Measurements from ENCODE around the gene MYD88. TPM values are rescaled to one million over a fixed set of nuclear protein-coding genes. Genes with fewer than 3 reads are reported as not detected.

MYD88 gene
- total and polyA plus RNA-seq, 2 donors from 2014 or later: 20.8 to 34.5 TPM

- Histone ChIP-seq H3K36me3 (ENCODE audit: control insufficient read depth in 2 of 3, insufficient read depth in 3 of 3, low read length in 3 of 3) (peaks cover 0 to 4% (median 0%) of the 10 kb centered on the region in 3 donors), H3K9me3 (ENCODE audit: control insufficient read depth in 2 of 3, insufficient read depth in 1 of 3, low read length in 3 of 3) (no peaks in the 10 kb centered on the region), H3K9ac (ENCODE audit: low read length in 3 of 3) (no peak overlapping the region), H3K4me1 (ENCODE audit: control insufficient read depth in 2 of 3, insufficient read depth in 2 of 3, low read depth in 1 of 3, low read length in 3 of 3) (peaks cover 0 to 3% (median 0%) of the 10 kb centered on the region in 3 donors), H3K27me3 (ENCODE audit: control insufficient read depth, insufficient read depth, low read length) (no peaks in the 10 kb centered on the region), H3K4me3 (ENCODE audit: low read length in 3 of 3) (no peak overlapping the region), H3K27ac (ENCODE audit: low read depth in 2 of 2, low read length in 2 of 2) (no peak overlapping the region)
- FAIRE-seq (no peak), DNase-seq (peak in 3 of 5 donors; percentile 7 to 69 (median 34))
- intact Hi-C loops (cut with DNase I): no loop called here
- TF ChIP-seq CTCF (IDR thresholded peaks at IDR 0.05; ENCODE audit: borderline replicate concordance, extremely low read depth, insufficient read depth): no peak
Observed at GRCh38 chr3:38114052-38114874, 24.2 kb upstream of the MYD88 start.

GRCh38 chr3:38114875-38115644 is 23.4 kb upstream of the MYD88 start:
- no peak for TF ChIP-seq CTCF (IDR thresholded peaks at IDR 0.05; ENCODE audit: borderline replicate concordance, extremely low read depth, insufficient read depth)
- Histone ChIP-seq H3K4me3 (ENCODE audit: low read length in 3 of 3) (no peak overlapping the region), H3K27me3 (ENCODE audit: control insufficient read depth, insufficient read depth, low read length) (no peaks in the 10 kb centered on the region), H3K36me3 (ENCODE audit: control insufficient read depth in 2 of 3, insufficient read depth in 3 of 3, low read length in 3 of 3) (peaks cover 0 to 4% (median 4%) of the 10 kb centered on the region in 3 donors), H3K9me3 (ENCODE audit: control insufficient read depth in 2 of 3, insufficient read depth in 1 of 3, low read length in 3 of 3) (no peaks in the 10 kb centered on the region), H3K9ac (ENCODE audit: low read length in 3 of 3) (no peak overlapping the region), H3K27ac (ENCODE audit: low read depth in 2 of 2, low read length in 2 of 2) (no peak overlapping the region), H3K4me1 (ENCODE audit: control insufficient read depth in 2 of 3, insufficient read depth in 2 of 3, low read depth in 1 of 3, low read length in 3 of 3) (peaks cover 0 to 3% (median 0%) of the 10 kb centered on the region in 3 donors)
- intact Hi-C loops (cut with DNase I): no loop called here
- FAIRE-seq: no peak
- DNase-seq: peak in 3 of 5 donors; percentile 8 to 22 (median 10)

- peaks cover 0 to 6% (median 3%) of the 10 kb centered on the region in 3 donors for H3K4me1 ChIP-seq (ENCODE audit: control insufficient read depth in 2 of 3, insufficient read depth in 2 of 3, low read depth in 1 of 3, low read length in 3 of 3)
- intact Hi-C loops (cut with DNase I): no loop called here
- no peak for TF ChIP-seq CTCF (IDR thresholded peaks at IDR 0.05; ENCODE audit: borderline replicate concordance, extremely low read depth, insufficient read depth)
- no peaks in the 10 kb centered on the region for H3K9me3 ChIP-seq (ENCODE audit: control insufficient read depth in 2 of 3, insufficient read depth in 1 of 3, low read length in 3 of 3)
- FAIRE-seq (no peak), DNase-seq (peak in 1 of 5 donors; percentile 32)
- no peaks in the 10 kb centered on the region for H3K27me3 ChIP-seq (ENCODE audit: control insufficient read depth, insufficient read depth, low read length)
- peaks cover 0 to 7% (median 4%) of the 10 kb centered on the region in 3 donors for H3K36me3 ChIP-seq (ENCODE audit: control insufficient read depth in 2 of 3, insufficient read depth in 3 of 3, low read length in 3 of 3)
- H3K9ac ChIP-seq (ENCODE audit: low read length in 3 of 3): no peak overlapping the region
- no peak overlapping the region for H3K27ac ChIP-seq (ENCODE audit: low read depth in 2 of 2, low read length in 2 of 2)
- no peak overlapping the region for H3K4me3 ChIP-seq (ENCODE audit: low read length in 3 of 3)
Observed at GRCh38 chr3:38115645-38116427, 22.6 kb upstream of the MYD88 start.

Data from kidney (tissue), 14 donors.